Measurements from ENCODE around the gene LHX5. TPM values are rescaled to one million over a fixed set of nuclear protein-coding genes. Genes with fewer than 3 reads are reported as not detected.

The LHX5 gene
- polyA plus RNA-seq, 2 donors, result not detected

DNA sequence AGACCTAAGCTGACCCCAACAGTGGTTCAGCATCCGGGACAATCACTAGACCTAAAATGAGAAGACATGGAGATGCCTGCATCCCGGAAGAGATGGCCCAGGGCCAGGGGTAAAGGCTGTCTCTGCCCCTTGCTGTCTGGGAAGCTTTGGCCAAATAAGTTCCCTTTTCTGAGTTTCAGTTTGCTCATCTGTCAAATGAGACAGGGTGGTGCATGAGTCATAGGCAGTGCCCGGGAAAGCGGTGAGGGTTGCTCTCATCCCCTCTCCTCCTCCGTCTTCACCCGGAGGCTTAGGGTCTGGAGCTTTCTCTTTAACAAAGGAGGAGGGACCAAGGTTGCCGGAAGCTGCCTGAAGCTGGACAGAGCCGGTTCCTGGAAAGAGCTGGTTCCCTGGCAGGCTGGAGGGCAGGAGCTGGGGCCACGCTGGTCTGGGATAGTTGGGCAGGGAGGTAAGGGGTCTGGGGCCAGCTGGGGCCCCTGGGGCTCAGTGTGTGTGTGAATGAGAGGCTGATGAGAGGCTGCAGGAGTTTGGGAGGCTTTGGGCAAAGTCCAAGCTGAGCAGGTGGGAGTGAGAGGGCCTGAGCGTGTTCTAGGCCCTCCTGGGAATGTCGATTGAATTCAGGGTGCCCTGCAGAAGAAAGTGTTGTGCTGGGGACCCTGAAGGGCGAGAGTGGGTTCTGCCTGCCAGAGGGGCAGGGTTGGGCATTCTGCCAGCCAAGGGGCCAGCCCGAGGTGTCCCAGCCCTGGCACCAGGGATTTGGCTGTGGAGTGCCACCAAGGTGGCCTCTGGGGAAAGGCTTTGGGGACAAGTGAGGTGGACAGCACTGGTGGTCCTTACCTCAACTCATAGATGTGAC lies 49.4 kb downstream of the LHX5 start, which contains the start of gene SDSL:
Gene SDSL (plus strand): TSS at position 351 of the 856 bp plus-strand sequence. CDS start 5,603 bp downstream, outside the sequence.
- H3K4me3 ChIP-seq (ENCODE audit: low read depth in 1 of 2, low read length in 2 of 2), result peak within 1 kb of the TSS; percentile 12 to 35

DNA sequence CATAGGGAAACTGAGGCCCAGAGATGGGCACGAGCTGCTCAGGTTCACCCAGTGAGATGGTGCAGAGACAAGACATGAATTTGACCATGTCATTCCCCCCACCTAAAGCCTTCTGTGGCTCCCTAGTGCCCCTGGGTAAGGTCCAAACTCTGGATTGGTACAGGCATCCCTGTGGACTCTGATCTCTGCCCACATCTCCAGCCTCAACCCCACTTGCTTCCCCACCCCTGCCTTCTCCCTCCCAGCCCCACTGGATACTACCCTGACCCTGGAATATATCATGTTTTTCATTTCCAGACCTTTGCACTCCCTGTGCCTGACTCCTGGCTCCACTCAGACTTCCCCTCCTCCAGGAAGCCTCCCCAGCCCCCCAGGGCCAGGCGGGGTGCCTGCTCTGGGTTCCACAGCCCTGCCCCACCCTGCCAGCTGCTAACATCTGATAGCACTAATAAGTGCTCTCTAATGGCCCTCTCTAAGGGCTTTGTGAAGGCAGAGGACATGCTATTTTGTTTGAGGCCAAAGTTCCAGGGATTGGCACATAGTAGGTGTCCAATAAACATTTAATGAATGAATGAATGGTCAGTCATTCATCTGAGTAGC lies 50.6 kb downstream of the LHX5 start:
- Histone ChIP-seq H3K4me1 (ENCODE audit: control insufficient read depth in 2 of 2, insufficient read depth in 2 of 2, low read length in 1 of 2) (peaks cover 0 to 7% of the 10 kb centered on the region in 2 donors), H3K27ac (ENCODE audit: low read depth in 2 of 2, low read length in 1 of 2) (no peak overlapping the region), H3K36me3 (ENCODE audit: control insufficient read depth in 2 of 2, insufficient read depth in 2 of 2, low read length in 1 of 2) (no peaks in the 10 kb centered on the region), H3K9me3 (ENCODE audit: control insufficient read depth in 2 of 2, insufficient read depth in 1 of 2, low read depth in 1 of 2, low read length in 1 of 2) (no peaks in the 10 kb centered on the region), H3K27me3 (ENCODE audit: control insufficient read depth in 1 of 2, insufficient read depth in 2 of 2, low read length in 2 of 2) (no peaks in the 10 kb centered on the region), H3K4me3 (ENCODE audit: low read depth in 1 of 2, low read length in 2 of 2) (no peak overlapping the region)
- WGBS, 2 donors, result 55 to 66% methylated on average over 2 of the region's 2 CpGs

More for the DNA sequence above, 49.4 kb downstream of the LHX5 start, which contains the start of gene SDSL:
- WGBS, 2 donors, result 11 to 12% methylated on average over 13 of the region's 13 CpGs
- Histone ChIP-seq H3K36me3 (ENCODE audit: control insufficient read depth in 2 of 2, insufficient read depth in 2 of 2, low read length in 1 of 2) (no peaks in the 10 kb centered on the region), H3K9me3 (ENCODE audit: control insufficient read depth in 2 of 2, insufficient read depth in 1 of 2, low read depth in 1 of 2, low read length in 1 of 2) (no peaks in the 10 kb centered on the region), H3K27me3 (ENCODE audit: control insufficient read depth in 1 of 2, insufficient read depth in 2 of 2, low read length in 2 of 2) (no peaks in the 10 kb centered on the region), H3K4me1 (ENCODE audit: control insufficient read depth in 2 of 2, insufficient read depth in 2 of 2, low read length in 1 of 2) (peaks cover 0 to 7% of the 10 kb centered on the region in 2 donors), H3K27ac (ENCODE audit: low read depth in 2 of 2, low read length in 1 of 2) (no peak within 1 kb of the TSS)

DNA sequence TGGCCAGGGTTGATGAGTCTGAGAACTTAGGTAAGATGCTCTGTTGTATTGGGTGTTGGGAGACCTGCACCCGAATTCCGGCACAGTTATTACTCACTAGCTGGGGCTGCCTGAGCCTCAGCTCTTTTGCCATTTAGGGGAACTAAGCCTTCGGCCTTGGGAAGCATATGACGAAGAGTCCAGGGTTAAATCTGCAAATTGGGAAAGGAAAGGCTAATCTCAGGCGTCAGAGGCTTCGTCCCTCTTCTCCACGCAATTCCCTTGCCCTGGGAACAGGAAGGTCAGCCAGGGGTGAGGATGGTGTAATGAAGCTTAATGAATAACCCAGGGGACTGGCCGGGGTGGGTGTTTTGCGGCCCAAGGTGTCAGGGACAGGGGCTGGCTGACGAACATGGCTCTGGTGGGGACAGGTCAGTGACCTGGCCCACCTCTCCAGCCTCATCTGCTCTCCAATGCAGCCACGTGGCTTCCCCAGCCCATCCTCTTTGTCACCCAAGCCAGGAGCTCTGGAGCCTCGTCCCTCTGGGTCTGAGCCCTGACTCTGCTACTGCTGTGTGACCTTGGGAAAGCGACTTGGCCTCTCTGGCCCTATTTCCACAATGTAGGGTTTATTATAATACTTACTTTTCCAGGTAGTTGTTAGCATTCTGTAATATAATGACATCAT lies 53.3 kb downstream of the LHX5 start:
- Histone ChIP-seq H3K36me3 (ENCODE audit: control insufficient read depth in 2 of 2, insufficient read depth in 2 of 2, low read length in 1 of 2) (no peaks in the 10 kb centered on the region), H3K27ac (ENCODE audit: low read depth in 2 of 2, low read length in 1 of 2) (no peak overlapping the region), H3K9me3 (ENCODE audit: control insufficient read depth in 2 of 2, insufficient read depth in 1 of 2, low read depth in 1 of 2, low read length in 1 of 2) (no peaks in the 10 kb centered on the region), H3K27me3 (ENCODE audit: control insufficient read depth in 1 of 2, insufficient read depth in 2 of 2, low read length in 2 of 2) (no peaks in the 10 kb centered on the region), H3K4me1 (ENCODE audit: control insufficient read depth in 2 of 2, insufficient read depth in 2 of 2, low read length in 1 of 2) (peaks cover 0 to 7% of the 10 kb centered on the region in 2 donors), H3K4me3 (ENCODE audit: low read depth in 1 of 2, low read length in 2 of 2) (no peak overlapping the region)
- WGBS, 2 donors, result 41 to 43% methylated on average over 13 of the region's 13 CpGs

DNA sequence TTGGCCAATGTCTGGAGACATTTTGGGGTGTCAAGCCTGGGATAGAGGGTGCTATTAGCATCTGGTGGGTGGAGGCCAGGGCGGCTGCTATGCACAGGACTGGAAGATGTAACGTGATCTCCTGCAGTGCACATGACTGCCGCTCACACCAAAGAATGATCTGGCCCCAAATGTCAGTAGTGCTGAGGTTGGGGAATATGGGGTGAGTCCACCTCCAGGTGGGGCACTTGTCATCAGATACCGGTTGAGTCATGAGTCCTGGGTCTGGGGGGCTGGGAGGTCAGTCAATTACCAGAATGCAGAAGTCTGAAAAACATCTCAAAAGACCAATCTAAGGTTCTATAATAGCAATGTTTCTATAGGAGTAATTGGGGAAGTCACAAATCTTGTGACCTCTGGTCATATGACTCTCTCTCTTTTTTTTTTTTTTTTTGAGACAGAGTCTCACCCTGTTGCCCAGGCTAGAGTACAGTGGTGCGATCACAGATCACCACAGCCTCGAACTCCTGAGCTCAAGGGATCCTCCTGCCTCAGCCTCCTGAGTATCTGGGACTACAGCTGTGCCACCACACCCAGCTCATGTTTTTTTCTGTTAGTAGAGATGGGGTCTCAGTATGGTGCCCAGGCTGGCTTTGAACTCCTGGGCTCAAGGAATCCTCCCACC lies 55.4 kb downstream of the LHX5 start:
- H3K4me1 ChIP-seq (ENCODE audit: control insufficient read depth in 2 of 2, insufficient read depth in 2 of 2, low read length in 1 of 2), result no peaks in the 10 kb centered on the region
- WGBS, 2 donors, result 52 to 53% methylated on average over 6 of the region's 6 CpGs
- H3K9me3 ChIP-seq (ENCODE audit: control insufficient read depth in 2 of 2, insufficient read depth in 1 of 2, low read depth in 1 of 2, low read length in 1 of 2), result no peaks in the 10 kb centered on the region
- no peak overlapping the region for H3K27ac ChIP-seq (ENCODE audit: low read depth in 2 of 2, low read length in 1 of 2)
- no peak overlapping the region for H3K4me3 ChIP-seq (ENCODE audit: low read depth in 1 of 2, low read length in 2 of 2)
- H3K27me3 ChIP-seq (ENCODE audit: control insufficient read depth in 1 of 2, insufficient read depth in 2 of 2, low read length in 2 of 2), result no peaks in the 10 kb centered on the region
- H3K36me3 ChIP-seq (ENCODE audit: control insufficient read depth in 2 of 2, insufficient read depth in 2 of 2, low read length in 1 of 2), result no peaks in the 10 kb centered on the region

DNA sequence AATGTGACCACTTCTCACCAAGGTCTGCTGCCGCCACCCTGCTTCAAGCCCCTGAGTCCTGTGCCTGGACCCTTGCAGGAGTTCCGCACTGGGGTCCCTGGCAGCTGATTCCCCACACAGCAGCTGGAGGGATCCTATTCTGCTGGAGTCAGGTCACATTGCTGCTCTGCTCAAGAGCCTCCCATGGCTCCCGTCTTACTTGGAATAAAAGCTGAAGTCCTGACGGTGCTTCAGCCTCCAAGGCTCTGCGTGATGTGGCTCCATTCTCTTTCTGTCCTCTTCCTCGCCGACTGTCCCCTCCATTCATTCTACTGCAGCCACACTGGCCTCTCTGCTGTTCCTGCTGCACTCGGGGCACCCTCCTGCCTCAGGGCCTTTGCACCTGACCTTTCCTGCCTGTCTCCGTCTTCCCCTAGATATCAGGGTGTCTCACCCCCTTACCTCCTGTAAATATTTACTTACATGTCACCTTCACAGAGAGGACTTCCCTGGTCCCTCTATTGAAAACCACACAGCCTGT lies 57.1 kb downstream of the LHX5 start:
- Histone ChIP-seq H3K27ac (ENCODE audit: low read depth in 2 of 2, low read length in 1 of 2) (no peak overlapping the region), H3K36me3 (ENCODE audit: control insufficient read depth in 2 of 2, insufficient read depth in 2 of 2, low read length in 1 of 2) (no peaks in the 10 kb centered on the region), H3K9me3 (ENCODE audit: control insufficient read depth in 2 of 2, insufficient read depth in 1 of 2, low read depth in 1 of 2, low read length in 1 of 2) (no peaks in the 10 kb centered on the region), H3K4me3 (ENCODE audit: low read depth in 1 of 2, low read length in 2 of 2) (no peak overlapping the region), H3K4me1 (ENCODE audit: control insufficient read depth in 2 of 2, insufficient read depth in 2 of 2, low read length in 1 of 2) (no peaks in the 10 kb centered on the region), H3K27me3 (ENCODE audit: control insufficient read depth in 1 of 2, insufficient read depth in 2 of 2, low read length in 2 of 2) (no peaks in the 10 kb centered on the region)
- WGBS, 2 donors, result 84 to 93% methylated on average over 9 of the region's 9 CpGs

DNA sequence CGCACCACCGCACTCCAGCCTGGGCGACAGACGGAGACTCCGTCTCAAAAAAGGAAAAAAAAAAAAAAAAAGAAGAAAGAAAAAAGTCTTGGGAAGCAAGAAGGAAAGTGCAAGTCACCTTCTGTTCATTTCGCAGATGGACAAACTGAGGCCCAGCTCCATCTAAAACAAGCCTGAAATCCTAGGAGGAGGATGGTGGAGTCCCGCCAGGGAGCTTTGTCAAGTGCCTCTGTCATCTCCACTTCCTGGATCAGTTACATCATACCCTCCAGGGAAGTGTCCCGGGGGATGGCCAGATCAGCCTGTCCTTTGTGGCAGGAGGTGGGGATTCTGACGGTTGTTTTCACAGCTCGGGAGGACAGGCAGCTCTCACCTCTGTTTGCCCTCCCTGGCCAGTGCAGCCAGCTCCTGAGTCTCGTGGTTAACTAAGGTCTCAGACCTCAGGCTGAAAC lies 58.2 kb downstream of the LHX5 start:
- Histone ChIP-seq H3K4me1 (ENCODE audit: control insufficient read depth in 2 of 2, insufficient read depth in 2 of 2, low read length in 1 of 2) (no peaks in the 10 kb centered on the region), H3K27ac (ENCODE audit: low read depth in 2 of 2, low read length in 1 of 2) (no peak overlapping the region), H3K36me3 (ENCODE audit: control insufficient read depth in 2 of 2, insufficient read depth in 2 of 2, low read length in 1 of 2) (no peaks in the 10 kb centered on the region), H3K27me3 (ENCODE audit: control insufficient read depth in 1 of 2, insufficient read depth in 2 of 2, low read length in 2 of 2) (no peaks in the 10 kb centered on the region), H3K9me3 (ENCODE audit: control insufficient read depth in 2 of 2, insufficient read depth in 1 of 2, low read depth in 1 of 2, low read length in 1 of 2) (no peaks in the 10 kb centered on the region), H3K4me3 (ENCODE audit: low read depth in 1 of 2, low read length in 2 of 2) (no peak overlapping the region)
- WGBS, 2 donors, result 58 to 61% methylated on average over 11 of the region's 11 CpGs

Other genes with a start within 250 kb of the LHX5 start
- 10 to 100 TPM; 17.2 to 19.3 TPM for gene SLC8B1, start 136.8 kb downstream of the LHX5 start, polyA plus RNA-seq
- 1 to 10 TPM; 6.5 to 7.2 TPM for gene PLBD2, start 113.3 kb downstream of the LHX5 start, polyA plus RNA-seq
- under 1 TPM in 1 of 2 donors, not detected in 1; 0.09 TPM for gene SDS, start 68.0 kb downstream of the LHX5 start, polyA plus RNA-seq
- gene SDSL, start 49.5 kb downstream of the LHX5 start, polyA plus RNA-seq, result 1 to 10 TPM in 1 of 2 donors, under 1 TPM in 1; 0.65 to 1.3 TPM